CD4-positive, alpha-beta T cell treated with Interleukin-6 at 100 ng/mL for 8 hours (primary cell): Measurements from ENCODE around the gene POLA2.
"Not testable (repeated sequence)": the region's sequence is repeated elsewhere in the genome, so short reads cannot be mapped to it uniquely, and the experiment has no call there.

Experiments used
- DNase-seq: peaks from one replicate; pipeline ENCODE4 v3.0.0-alpha.2; 2020; ENCODE audit warnings: mixed read lengths, low spot score

POLA2 gene, protein sequence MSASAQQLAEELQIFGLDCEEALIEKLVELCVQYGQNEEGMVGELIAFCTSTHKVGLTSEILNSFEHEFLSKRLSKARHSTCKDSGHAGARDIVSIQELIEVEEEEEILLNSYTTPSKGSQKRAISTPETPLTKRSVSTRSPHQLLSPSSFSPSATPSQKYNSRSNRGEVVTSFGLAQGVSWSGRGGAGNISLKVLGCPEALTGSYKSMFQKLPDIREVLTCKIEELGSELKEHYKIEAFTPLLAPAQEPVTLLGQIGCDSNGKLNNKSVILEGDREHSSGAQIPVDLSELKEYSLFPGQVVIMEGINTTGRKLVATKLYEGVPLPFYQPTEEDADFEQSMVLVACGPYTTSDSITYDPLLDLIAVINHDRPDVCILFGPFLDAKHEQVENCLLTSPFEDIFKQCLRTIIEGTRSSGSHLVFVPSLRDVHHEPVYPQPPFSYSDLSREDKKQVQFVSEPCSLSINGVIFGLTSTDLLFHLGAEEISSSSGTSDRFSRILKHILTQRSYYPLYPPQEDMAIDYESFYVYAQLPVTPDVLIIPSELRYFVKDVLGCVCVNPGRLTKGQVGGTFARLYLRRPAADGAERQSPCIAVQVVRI

GRCh38 chr11:65261591-65262380 lies at the start of gene POLA2:
POLA2 (plus strand) TSS chr11:65261962; CDS start chr11:65262293, 331 bp downstream.
- DNase-seq = peak; percentile 96

DNA sequence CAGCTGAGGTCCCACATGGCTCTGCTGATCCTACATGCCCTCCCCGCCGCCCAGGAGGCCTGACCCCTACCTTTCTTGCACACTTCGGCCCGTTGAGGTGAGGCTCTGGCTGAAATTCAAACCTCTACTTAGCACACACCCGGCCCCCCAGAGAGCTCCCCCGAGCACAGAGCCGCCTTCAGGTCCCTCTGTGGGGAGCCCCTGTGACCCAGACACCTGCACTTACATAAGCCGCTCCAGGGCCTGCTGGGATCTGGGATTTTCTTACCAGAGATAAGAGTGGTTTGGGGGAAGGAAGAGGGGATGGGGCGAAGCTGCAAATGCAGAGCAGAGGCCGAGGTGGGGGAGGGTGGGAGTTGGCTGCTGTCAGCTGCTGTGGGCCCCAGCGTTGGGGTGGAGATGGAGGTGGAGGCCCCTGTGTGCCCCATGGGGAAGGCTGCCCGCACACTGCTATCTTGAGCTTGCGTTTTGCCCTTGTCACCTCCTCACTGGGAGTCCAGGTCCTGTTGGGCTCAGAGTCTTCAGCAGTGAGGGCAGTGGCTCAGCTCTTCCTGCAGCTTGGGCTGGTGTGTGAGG lies 49.4 kb upstream of the POLA2 start:
- DNase-seq = no peak

- DNase-seq = peak; percentile 14
Measured at GRCh38 chr11:65213322-65214211, 48.2 kb upstream of the POLA2 start.

GRCh38 chr11:65214212-65214845 lies 47.4 kb upstream of the POLA2 start:
- no peak for DNase-seq

GRCh38 chr11:65215441-65216076 lies 46.2 kb upstream of the POLA2 start:
- DNase-seq = no peak

- no peak for DNase-seq
Measured at GRCh38 chr11:65216830-65217229, 44.9 kb upstream of the POLA2 start.

- DNase-seq = no peak
Measured at GRCh38 chr11:65217441-65218423, 44.0 kb upstream of the POLA2 start.

- no peak for DNase-seq
Measured at GRCh38 chr11:65218446-65218845, 43.3 kb upstream of the POLA2 start.

GRCh38 chr11:65219930-65220213 lies 41.9 kb upstream of the POLA2 start:
- no peak for DNase-seq

DNA sequence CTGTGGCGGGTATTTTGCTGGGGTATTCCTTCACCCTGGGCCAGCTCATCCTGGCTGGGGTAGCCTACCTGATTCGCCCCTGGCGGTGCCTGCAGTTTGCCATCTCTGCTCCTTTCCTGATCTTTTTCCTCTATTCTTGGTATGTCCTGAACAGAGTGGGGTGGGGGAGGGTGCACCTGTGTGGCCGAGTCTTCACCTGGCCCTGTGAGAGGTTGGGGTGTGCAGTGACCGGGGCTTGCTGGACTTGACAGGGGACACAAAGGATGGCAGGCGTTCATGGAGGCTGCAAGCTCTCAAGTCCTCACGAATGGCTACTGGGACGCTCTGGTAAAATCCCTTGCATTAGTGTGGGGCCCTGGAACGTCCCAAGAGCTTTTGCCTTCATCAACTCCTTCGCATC lies 40.7 kb upstream of the POLA2 start:
- no peak for DNase-seq

GRCh38 chr11:65223011-65223410 lies 38.8 kb upstream of the POLA2 start:
- DNase-seq = no peak

DNA sequence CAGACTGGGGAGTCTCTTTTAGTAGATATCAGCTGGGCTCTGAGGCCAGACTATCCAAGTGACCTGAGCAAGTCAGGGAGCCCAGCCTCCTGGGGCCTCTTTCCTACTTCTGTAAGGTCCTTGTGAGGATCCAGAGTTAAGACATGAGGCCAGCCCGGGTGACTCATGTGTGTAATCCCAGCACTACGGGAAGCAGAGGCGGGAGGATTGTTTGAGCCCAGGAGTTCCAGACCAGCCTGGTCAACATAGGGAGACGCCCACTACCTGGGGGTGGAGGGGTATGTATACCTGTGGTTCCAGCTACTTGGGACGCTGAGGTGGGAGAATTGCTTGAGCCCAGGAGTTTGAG lies 36.9 kb upstream of the POLA2 start:
- DNase-seq = no peak

DNA sequence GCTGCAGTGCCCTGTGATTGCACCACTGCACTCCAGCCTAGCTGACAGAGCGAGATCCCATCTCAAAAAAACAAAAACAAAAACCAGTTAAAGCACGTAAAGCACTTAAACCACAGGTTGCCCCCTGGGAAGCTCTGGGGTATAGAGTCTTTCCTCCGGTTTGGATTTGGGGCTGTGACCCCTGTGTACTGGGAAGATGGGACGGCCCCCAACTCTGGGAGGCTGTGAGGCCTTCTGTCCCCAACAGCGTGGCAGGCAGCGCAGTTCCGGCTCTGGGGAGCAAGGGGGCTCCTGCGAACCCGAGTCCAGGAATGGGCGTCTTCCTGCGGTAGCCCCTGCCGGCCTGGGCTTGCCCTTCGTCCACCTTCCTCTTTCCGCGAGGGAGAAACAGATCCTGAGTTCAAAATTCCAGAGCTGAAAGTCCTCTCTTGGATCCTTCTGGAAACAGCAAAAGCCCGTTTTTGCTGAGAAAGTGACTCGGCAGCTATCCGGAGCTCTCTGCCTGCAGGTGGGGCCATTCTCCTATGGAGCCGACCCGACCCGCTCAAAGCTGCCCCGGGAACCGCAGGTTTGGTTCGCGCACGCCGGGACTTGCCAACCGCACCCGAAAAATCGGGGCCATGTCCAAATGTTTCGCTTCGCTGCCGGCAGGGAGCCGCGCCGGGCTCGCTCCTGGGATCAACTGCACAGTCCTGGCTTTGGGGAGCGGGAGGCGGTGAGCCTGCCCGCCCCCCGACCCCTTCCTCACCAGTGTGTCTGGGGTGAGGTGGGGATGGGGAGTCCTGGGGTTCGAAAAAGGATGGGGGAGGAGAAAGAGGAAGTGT lies 36.3 kb upstream of the POLA2 start:
- DNase-seq = peak; percentile 54

DNA sequence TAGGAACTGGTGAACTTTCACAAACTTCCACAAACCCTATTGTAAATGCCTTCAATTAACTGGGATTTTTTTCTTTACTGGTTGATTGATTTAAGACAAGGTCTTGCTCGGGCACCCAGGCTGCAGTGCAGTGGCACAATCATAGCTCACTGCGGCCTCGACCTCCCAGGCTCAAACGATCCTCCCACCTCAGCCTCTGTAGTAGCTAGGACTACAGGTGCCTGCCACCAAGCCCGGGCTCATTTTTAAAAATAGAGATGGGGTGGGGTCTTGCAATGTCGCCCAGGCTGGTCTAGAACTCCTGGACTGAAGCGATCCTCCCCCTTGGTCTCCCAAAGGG lies 35.7 kb upstream of the POLA2 start:
- no peak for DNase-seq

DNA sequence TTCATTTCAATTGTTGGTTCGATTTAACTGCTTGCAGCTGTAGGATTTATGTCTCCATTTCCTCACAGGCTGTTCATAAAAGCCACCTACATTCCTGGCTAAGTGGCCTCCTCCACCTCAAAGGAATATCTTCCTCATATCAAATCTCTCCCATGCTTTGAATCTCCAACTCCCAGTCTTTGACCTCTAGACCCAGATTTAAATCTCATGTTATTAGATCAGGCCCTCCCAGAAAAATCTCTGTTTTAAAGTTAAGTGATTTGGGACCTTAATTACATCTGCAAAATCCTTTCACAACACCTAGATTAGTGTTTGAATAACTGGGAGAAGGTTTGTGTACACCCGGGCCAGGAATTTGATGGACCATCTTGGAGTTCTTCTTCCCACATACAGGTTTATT lies 33.9 kb upstream of the POLA2 start:
- DNase-seq = no peak

DNA sequence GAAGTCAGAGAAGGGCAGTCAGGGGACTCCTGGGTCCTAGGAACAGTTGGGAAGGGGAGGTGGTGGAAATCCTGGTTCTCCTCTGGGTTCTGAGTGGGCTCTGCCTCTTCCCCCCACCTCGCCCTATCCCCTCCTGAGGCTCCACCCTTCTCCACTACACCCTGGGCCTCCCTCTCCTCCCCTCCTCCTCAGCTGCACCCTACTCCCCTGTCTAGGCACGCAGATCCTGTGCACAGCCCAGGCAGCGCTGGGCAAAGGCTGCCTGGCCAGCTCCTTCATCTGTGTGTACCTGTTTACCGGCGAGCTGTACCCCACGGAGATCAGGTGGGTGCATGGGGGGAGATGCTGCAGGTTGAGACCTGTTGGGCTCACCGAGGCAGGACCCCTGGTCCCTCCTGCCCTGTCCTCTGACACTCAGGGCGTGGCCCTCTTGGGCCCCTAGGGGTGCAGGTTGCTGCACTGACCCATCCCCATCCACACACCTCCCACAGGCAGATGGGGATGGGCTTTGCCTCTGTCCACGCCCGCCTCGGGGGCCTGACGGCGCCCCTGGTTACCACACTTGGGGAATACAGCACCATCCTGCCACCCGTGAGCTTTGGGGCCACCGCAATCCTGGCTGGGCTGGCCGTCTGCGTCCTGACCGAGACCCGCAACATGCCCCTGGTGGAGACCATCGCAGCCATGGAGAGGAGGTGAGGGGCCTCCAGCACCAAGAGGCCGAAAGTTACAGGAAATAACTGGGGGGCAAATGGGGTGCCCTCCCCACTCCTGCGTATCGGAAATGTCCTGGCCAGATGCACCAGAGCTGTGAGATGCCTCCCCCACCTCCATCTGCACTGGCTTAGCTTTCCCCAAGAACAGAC lies 25.3 kb upstream of the POLA2 start:
- no peak for DNase-seq

- not testable (repeated sequence) for DNase-seq
Measured at GRCh38 chr11:65238302-65238701, 23.5 kb upstream of the POLA2 start.

- no peak for DNase-seq
Measured at GRCh38 chr11:65241134-65241533, 20.6 kb upstream of the POLA2 start.
